Nephron (organoid): ENCODE results near the gene ZNF280C.
A peak's percentile ranks its signal among the peaks of the same experiment; 100 is the strongest.

Experiments
- H3K27ac Mint-ChIP-seq, 3 experiments: 2 replicates each; pipeline ENCODE4 v1.8.0; 2020; ENCODE audit warnings: mixed read lengths in 3 of 3, mild to moderate bottlenecking in 2 of 3, moderate library complexity in 1 of 3
- H3K27me3 Mint-ChIP-seq: 2 replicates; pipeline ENCODE4 v1.8.0; 2021; ENCODE audit warnings: low read depth, mild to moderate bottlenecking, moderate library complexity, mixed read lengths
- H3K36me3 Mint-ChIP-seq: 2 replicates; pipeline ENCODE4 v1.8.0; 2020; ENCODE audit warnings: low read depth, mixed read lengths
- H3K4me1 Mint-ChIP-seq: 2 replicates; pipeline ENCODE4 v1.8.0; 2020; ENCODE audit warnings: mixed read lengths
- H3K4me3 Mint-ChIP-seq, 3 experiments: 2 replicates each; pipeline ENCODE4 v1.8.0; 2020; ENCODE audit warnings: mild to moderate bottlenecking in 3 of 3, mixed read lengths in 3 of 3, moderate library complexity in 2 of 3
- H3K9me3 Mint-ChIP-seq: 2 replicates; pipeline ENCODE4 v1.8.0; 2020; ENCODE audit warnings: mixed read lengths
- TF ChIP-seq, protein P1 (sequence below), 3 experiments: fragments of 200-600 bp; sonication (generic); IDR thresholded peaks; one replicate each; pipeline ENCODE4 v1.5.0; 2021; ENCODE audit warnings: antibody characterized with exemption in 3 of 3; ENCODE audit not compliant: unreplicated experiment in 3 of 3

Gene ZNF280C

GRCh38 chrX:130174045-130174704, 94.5 kb downstream of the ZNF280C start:
- H3K9me3 Mint-ChIP-seq, result peaks cover 4% of the 10 kb centered on the region
- no peaks in the 10 kb centered on the region for H3K36me3 Mint-ChIP-seq

GRCh38 chrX:130173190-130173895, 95.4 kb downstream of the ZNF280C start:
- Mint-ChIP-seq H3K9me3 (peaks cover 4% of the 10 kb centered on the region), H3K27ac (peak overlapping the region in 2 of 3 experiments; percentile 51 to 62), H3K4me3 (peak overlapping the region; percentile 73 to 80 (median 79)), H3K4me1 (peaks cover 23% of the 10 kb centered on the region), H3K36me3 (no peaks in the 10 kb centered on the region), H3K27me3 (peaks cover 22% of the 10 kb centered on the region)
- TF ChIP-seq, protein P1, sequence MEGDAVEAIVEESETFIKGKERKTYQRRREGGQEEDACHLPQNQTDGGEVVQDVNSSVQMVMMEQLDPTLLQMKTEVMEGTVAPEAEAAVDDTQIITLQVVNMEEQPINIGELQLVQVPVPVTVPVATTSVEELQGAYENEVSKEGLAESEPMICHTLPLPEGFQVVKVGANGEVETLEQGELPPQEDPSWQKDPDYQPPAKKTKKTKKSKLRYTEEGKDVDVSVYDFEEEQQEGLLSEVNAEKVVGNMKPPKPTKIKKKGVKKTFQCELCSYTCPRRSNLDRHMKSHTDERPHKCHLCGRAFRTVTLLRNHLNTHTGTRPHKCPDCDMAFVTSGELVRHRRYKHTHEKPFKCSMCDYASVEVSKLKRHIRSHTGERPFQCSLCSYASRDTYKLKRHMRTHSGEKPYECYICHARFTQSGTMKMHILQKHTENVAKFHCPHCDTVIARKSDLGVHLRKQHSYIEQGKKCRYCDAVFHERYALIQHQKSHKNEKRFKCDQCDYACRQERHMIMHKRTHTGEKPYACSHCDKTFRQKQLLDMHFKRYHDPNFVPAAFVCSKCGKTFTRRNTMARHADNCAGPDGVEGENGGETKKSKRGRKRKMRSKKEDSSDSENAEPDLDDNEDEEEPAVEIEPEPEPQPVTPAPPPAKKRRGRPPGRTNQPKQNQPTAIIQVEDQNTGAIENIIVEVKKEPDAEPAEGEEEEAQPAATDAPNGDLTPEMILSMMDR (IDR thresholded peaks at IDR 0.05; ENCODE audit: unreplicated experiment in 3 of 3), result no peak

More at GRCh38 chrX:130174045-130174704, 94.5 kb downstream of the ZNF280C start:
- peaks cover 23% of the 10 kb centered on the region for H3K4me1 Mint-ChIP-seq
- H3K27me3 Mint-ChIP-seq, result peaks cover 22% of the 10 kb centered on the region
- peak overlapping the region in 2 of 3 experiments; percentile 22 to 43 for H3K27ac Mint-ChIP-seq
- TF ChIP-seq, protein P1 (IDR thresholded peaks at IDR 0.05; ENCODE audit: unreplicated experiment in 3 of 3), result no peak
- peak overlapping the region in 1 of 3 experiments; percentile 21 for H3K4me3 Mint-ChIP-seq

DNA sequence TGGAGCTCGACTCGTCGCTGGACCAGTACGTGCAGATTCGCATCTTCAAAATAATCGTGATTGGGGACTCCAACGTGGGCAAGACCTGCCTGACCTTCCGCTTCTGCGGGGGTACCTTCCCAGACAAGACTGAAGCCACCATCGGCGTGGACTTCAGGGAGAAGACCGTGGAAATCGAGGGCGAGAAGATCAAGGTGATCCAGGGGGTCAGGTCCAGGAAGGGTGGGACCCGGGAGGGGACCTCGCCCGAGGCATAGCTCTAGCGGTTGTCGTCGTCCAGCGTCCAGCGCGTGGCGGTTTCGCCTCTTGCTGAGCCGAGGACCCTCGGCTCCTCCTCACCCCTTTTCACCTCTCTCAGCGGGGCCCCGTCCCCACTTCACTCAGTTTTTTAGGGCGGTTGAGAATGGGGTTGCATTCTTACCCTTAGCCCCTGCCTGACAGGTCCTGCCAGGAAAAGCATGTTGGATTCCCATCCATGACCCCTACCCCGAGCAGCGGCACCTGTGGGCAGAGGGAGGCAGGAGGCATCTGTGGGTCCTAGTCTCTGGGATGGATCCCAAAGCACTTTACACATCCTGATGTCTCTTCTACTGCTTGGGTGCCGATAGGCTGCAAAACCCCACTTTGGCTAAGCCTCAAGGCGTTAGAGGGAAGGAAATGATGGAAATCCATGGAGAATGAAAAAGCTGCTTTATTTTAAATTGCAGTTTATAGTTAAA, 96.4 kb downstream of the ZNF280C start:
- H3K27ac Mint-ChIP-seq, result peak overlapping the region in 1 of 3 experiments; percentile 62
- H3K4me3 Mint-ChIP-seq, result peak overlapping the region; percentile 79 to 80 (median 79)
- peaks cover 4% of the 10 kb centered on the region for H3K9me3 Mint-ChIP-seq
- peaks cover 23% of the 10 kb centered on the region for H3K4me1 Mint-ChIP-seq
- TF ChIP-seq, protein P1 (IDR thresholded peaks at IDR 0.05; ENCODE audit: unreplicated experiment in 3 of 3), result no peak
- H3K27me3 Mint-ChIP-seq, result peaks cover 22% of the 10 kb centered on the region
- H3K36me3 Mint-ChIP-seq, result no peaks in the 10 kb centered on the region

- Mint-ChIP-seq H3K4me1 (peaks cover 24% of the 10 kb centered on the region), H3K36me3 (no peaks in the 10 kb centered on the region), H3K9me3 (peaks cover 7% of the 10 kb centered on the region), H3K27ac (peak within 1 kb of the TSS in 1 of 3 experiments; percentile 62), H3K27me3 (peaks cover 22% of the 10 kb centered on the region), H3K4me3 (peak within 1 kb of the TSS; percentile 79 to 80 (median 79))
- TF ChIP-seq, protein P1 (IDR thresholded peaks at IDR 0.05; ENCODE audit: unreplicated experiment in 3 of 3), result no peak
Measured at GRCh38 chrX:130171446-130172126, 97.1 kb downstream of the ZNF280C start, which contains the start of gene RAB33A. Gene RAB33A (plus strand): TSS chrX:130171962. CDS start chrX:130172063, 101 bp downstream.

DNA sequence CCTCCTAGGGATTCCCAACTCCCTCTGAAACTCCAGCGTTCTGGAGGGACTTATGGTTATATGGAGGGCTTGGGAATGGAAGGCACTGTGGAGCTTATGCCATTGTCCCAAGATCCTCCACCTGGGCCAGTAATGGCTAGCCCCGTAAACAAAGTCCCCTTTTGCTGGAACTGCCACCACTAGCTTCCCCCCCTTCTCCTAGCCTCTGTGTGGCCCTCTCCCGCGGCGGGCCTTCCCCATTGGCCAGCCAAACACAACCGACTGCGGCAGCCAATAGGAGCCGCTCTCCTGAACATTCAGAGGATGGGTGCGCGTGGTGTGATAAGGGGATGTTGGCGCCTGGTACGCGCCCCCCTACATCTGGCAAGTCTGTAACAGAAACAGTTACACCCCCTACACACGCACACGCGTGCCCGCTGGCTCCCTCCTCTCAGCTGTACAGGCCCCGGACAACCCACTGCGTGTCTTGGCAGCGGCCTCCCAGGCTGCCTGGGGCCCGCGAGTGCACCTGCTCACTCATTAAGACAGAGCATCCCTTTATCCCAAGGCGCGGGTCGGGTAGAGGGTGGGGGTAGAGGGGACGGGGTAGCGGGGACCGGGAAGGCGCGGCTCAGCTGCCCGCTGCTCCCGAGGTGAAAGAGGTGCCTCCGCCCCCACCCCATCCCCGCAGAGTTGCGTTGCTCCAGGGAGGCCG, 97.8 kb downstream of the ZNF280C start:
- no peaks in the 10 kb centered on the region for H3K36me3 Mint-ChIP-seq

More for the DNA sequence above, 97.8 kb downstream of the ZNF280C start:
- peak overlapping the region in 1 of 3 experiments; percentile 28 for H3K27ac Mint-ChIP-seq
- H3K4me1 Mint-ChIP-seq, result peaks cover 23% of the 10 kb centered on the region
- peaks cover 22% of the 10 kb centered on the region for H3K27me3 Mint-ChIP-seq
- H3K9me3 Mint-ChIP-seq, result peaks cover 7% of the 10 kb centered on the region
- TF ChIP-seq, protein P1 (IDR thresholded peaks at IDR 0.05; ENCODE audit: unreplicated experiment in 3 of 3), result no peak
- peak overlapping the region; percentile 79 to 80 (median 79) for H3K4me3 Mint-ChIP-seq
